Thyroid gland (tissue), 4 donors: ENCODE results near the gene FANCC.

Experiments used
- CTCF ChIP-seq, 6 experiments: fragments of 200-600 bp in 3 of 6; fragments of 450-650 bp in 3 of 6; sonication (generic) in 3 of 6; IDR thresholded peaks; one replicate each; pipeline ENCODE4 v1.5.1; 2016 to 2019; ENCODE audit warnings: antibody characterized with exemption in 6 of 6, mild to moderate bottlenecking in 2 of 6, inconsistent platforms in 1 of 6, moderate library complexity in 1 of 6
- POLR2A ChIP-seq, 2 donors: fragments of 450-650 bp; IDR thresholded peaks; one replicate each; pipeline ENCODE4 v1.6.1; 2017; ENCODE audit warnings: antibody characterized with exemption in 2 of 2, mild to moderate bottlenecking in 2 of 2, moderate library complexity in 1 of 2

- no peak for TF ChIP-seq CTCF (IDR thresholded peaks at IDR 0.05)
- TF ChIP-seq POLR2A (IDR thresholded peaks at IDR 0.05) = no peak
Observed at GRCh38 chr9:95076696-95077052, 240.8 kb downstream of the FANCC start.
